Measurements from ENCODE around the gene BRAF.
"Not testable (repeated sequence)": the region's sequence is repeated elsewhere in the genome, so short reads cannot be mapped to it uniquely, and the experiment has no call there.

The BRAF gene

DNA sequence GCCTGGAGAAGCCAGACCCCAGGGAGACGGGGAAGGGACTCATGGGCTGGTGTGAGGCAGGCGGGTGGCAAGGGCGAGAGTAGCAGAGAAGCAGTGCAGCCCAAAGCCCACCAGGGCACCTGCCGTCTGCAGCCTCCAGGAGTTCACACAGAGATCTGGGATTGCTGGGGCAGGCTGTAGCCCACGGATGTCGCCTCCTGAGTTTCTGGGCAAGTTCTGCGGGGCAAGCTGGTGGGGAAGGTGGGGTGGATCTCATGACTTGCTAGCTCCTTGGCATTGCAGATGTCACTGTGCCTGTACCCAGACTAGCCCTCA lies 246.0 kb downstream of the BRAF start:
- no peak for DNase-seq (ENCODE audit: low spot score)

- no peak for DNase-seq (ENCODE audit: low spot score)
Measured at GRCh38 chr7:140678081-140678815, 246.5 kb downstream of the BRAF start.

DNA sequence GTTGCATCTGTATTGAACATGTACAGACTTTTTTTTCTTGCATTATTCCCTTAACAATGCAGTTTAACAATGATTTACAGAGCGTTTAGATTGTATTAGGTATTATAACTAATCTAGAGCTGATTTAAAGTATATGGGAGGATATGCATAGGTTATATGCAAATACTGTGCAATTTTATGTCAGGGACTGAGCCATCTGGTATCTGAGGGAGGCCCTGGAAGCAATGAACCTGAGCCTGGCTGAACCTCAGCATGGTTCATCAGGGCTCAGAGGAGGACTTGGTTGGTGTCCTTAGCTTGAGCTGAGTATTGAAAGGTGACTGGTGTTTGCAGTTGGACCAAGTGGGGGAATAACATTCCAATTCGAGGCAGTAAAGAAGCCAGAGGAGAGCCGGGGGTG lies 247.2 kb downstream of the BRAF start:
- no peak for DNase-seq (ENCODE audit: low spot score)

GRCh38 chr7:140676956-140677355 lies 247.8 kb downstream of the BRAF start:
- DNase-seq (ENCODE audit: low spot score), result not testable (repeated sequence)

DNA sequence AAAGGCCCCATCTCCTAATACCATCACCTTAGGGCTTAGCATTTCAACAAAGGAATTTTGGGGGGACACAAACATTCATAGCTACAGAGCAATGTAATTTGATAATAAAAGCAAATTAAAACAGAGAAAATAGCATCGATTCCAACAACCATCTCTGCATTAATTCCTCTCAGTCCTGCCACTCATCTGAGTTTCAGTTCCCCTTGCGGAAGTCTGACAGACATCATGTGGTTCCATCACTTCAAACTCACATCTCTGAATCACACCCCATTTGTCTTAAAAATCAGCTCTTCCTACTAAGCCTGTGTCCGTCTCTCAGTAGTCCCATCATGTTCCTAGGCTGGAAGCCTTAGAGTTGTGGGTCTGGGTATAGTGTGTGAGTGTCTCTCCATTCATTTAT lies 248.4 kb downstream of the BRAF start:
- no peak for DNase-seq (ENCODE audit: low spot score)

DNA sequence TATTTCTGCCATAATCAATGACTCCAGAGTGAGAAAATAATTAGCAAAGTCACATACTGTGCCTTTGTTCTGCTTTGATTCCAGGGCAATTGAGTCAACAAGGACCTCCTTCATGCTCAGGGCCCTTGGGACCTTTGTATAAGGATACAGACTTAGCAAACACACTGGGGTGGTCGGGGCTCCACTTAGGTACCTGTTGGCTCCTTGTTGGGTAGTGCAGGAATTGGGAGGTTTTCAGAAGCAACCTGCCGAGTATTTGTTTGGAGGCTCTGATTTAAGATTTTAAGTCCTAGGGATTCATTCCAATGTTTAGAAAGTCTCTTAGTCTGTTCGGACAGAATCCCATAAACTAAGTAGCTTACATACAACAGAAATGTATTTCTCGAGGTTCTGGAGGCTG lies 249.0 kb downstream of the BRAF start:
- no peak for DNase-seq (ENCODE audit: low spot score)

GRCh38 chr7:140674899-140675701 lies 249.6 kb downstream of the BRAF start:
- peak; percentile 74 for DNase-seq (ENCODE audit: low spot score)

DNA sequence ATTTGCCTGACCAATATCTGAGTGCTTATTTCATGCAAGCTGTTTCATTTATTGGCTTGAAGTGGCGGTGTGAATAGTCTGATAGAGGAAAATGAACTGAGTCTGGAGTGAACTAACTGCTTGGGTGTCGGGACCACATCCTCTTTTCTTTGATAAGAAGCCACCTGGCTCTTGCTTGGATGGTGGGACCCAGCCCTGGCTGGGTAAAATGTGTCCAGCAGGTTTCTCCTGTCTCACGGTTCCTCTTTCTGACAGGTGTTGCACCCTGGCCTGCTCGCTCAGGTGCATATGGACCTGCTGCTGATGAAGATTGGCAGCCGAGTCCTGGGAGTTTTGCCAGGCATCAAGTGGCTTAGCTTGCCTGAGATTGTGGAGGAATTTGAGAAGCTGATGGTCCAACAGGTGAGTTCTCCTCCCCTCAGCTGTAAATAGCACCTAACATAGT lies 250.4 kb downstream of the BRAF start:
- DNase-seq (ENCODE audit: low spot score), result no peak

- no peak for DNase-seq (ENCODE audit: low spot score)
Measured at GRCh38 chr7:140673774-140674155, 251.0 kb downstream of the BRAF start.

DNA sequence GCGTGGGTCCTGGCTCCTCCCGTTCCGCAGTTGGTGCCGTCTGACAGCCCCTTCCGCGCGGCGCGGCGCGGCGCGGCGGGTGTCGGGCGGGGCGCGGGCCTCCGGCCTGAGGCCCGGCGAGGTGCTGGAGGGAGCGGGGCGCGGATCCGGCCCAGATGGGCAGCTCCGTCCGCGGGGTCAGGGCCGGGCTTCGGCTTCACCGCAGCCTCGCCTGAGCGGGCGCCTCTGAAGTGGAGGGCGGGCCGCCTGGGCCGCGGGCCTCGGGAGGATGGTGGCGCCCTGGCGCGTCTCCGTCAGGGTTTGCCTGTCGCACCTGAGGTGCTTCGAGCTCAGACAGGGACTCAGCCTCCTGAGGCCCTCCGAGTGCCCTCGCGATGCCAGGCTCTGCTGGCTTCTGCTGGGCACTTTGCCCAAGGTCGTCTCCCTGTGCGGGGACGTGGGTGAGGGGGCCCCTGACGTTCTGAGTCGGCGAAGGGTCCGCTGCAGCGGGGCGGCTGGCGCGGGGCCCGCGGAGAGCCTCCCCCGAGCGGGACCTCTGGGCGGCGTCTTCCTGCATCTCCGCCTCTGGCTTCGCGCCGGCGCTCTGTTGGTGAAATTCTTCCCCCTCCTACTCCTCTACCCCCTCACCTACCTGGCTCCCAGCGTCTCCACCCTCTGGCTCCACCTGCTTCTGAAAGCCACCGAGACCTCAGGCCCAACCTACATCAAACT lies 251.5 kb downstream of the BRAF start:
- peak; percentile 48 for DNase-seq (ENCODE audit: low spot score)

GRCh38 chr7:140672382-140673062 lies 252.2 kb downstream of the BRAF start, which contains the start of gene ADCK2:
Gene ADCK2 (plus strand): TSS chr7:140672945. CDS start chr7:140673331, 386 bp downstream.
- peak; percentile 81 for DNase-seq (ENCODE audit: low spot score)

DNA sequence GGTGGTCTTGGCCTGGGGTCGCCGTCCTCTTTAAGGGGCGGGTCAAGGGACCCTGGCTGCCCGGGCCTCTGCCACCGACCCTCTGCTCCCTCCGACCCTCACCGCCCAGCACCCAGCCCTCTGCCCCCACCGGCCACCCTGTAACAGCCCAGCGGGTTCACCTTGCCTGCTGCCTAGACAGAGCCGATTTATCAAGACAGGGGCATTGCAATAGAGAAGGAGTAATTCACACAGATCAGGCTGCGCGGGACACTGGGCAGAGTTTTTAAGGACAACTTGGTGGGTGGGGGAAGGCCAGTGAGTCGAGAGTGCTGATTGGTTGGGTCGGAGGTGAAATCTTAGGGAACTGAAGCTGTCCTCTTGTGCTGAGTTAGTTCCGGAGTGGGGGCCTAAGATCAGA lies 252.8 kb downstream of the BRAF start:
- DNase-seq (ENCODE audit: low spot score), result no peak

- no peak for DNase-seq (ENCODE audit: low spot score)
Measured at GRCh38 chr7:140670343-140670935, 254.3 kb downstream of the BRAF start.

DNA sequence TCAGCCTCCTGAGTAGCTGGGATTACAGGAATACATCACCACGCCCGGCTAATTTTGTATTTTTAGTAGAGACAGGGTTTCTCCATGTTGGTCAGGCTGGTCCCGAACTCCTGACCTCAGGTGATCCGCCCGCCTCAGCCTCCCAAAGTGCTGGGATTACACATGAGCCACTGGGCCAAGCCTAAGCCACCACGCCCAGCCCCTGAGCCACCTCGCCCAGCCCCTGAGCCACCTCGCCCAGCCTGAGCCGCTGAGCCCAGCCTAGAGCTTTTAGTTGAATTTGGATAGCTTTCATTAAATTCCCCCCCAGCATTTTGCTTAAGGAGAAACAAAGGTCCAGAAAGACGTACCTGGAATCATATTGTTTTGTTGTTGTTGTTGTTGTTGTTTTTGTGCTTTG lies 254.9 kb downstream of the BRAF start:
- DNase-seq (ENCODE audit: low spot score), result not testable (repeated sequence)

GRCh38 chr7:140669352-140669751 lies 255.4 kb downstream of the BRAF start:
- no peak for DNase-seq (ENCODE audit: low spot score)
